Activated CD4-positive, alpha-beta T cell treated with anti-CD3 and anti-CD28 coated beads, Interleukin-2, amount 50 U/mL, for 16 hours (primary cell): ENCODE results near the gene KIF16B.

Source experiments
- DNase-seq: peaks from one replicate; pipeline ENCODE4 v3.0.0-alpha.2; 2020

The KIF16B gene

DNA sequence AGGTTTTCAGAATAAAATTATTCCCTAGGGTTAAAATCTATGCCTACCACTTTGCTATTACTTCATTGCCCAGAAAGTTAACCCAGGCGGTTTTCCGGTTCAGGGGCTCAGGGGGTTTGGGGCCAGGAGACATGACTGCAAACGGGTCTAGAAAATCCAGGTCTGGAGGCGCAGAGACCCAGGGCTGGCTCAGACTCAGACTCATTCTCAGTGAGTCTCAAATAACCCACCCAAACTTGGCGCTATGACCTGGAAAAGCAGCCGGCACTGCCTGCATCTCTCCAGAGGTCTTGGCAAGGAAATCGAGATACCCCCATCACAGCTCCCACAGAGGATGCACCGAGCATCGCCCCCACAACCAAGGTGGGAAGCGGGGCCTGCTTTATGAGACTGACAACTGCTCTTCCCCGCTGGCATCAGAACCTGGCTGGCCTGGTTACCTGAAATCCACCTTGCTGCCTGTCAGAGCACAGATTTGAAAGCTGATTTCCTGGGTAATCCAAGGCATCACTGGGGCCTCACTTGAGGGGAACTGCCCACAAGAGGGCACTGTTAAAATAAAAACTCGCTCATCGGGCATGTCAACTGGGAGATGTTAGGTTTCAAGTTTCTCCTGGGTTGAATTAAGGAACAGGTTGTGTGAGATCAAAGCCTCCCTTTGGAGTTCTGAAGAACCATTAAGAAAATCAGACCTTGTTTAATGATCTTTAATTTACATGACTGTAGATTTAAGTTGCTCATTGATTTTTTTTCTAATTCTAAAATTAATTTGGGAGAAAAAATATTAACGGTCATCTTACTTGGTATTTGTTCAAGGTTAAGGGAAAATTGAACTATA lies 55.1 kb downstream of the KIF16B start:
- peak; percentile 31 for DNase-seq

DNA sequence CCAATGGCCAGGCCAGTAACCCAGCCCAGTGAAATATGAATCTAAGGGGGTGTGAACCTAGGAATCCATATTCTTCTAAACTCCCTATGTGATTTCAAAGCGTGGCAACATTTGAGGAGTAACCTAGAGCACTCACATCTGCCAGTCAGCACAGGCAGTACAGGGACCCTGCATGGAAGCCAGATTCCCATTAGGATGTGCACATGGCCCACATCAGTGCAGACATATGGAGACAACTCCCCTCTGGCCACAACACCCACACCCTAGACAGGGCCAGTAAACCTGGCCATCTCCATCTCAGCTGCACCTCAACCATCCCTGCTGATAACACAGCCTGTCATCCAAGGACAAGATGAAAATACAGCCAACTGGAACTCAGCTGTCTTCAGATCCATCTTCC lies 56.5 kb downstream of the KIF16B start:
- DNase-seq, result no peak

DNA sequence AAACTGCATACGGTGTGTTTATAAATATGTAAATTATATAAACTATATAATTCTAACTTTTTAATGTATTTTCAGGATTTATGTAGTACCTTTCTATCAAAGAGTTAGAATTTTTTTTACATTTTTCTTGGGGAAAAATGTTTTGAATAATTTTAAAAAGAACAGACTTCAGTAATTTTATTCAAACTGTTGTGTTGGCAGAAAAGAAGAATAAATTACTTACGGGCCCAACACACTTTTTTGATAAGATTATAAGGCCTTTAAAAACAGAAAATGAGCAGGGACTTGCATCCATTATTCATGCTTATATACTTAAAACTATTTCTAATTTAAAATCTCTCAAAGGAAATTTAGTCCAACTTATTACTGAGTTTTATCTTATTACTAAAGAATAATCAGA lies 58.2 kb downstream of the KIF16B start:
- DNase-seq, result no peak

DNA sequence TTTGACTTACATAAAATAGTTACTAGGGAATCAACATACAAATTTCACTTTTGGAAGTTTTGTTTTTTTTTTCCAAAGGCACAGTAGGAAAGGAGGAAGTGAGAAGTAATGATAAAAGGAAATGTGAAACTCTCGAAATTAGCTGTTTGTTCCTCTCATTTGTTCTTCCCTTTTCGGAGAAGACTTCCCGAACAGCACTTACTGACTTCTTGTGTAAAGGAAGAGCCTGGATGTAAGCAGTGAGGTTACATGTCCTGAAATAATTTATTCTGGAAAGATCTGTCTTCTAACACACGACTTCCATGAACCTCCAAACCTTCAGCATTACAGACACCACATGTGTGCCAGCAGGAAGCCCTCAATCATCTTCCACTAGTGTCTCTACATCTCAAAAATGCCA lies 59.1 kb downstream of the KIF16B start:
- DNase-seq, result no peak

DNA sequence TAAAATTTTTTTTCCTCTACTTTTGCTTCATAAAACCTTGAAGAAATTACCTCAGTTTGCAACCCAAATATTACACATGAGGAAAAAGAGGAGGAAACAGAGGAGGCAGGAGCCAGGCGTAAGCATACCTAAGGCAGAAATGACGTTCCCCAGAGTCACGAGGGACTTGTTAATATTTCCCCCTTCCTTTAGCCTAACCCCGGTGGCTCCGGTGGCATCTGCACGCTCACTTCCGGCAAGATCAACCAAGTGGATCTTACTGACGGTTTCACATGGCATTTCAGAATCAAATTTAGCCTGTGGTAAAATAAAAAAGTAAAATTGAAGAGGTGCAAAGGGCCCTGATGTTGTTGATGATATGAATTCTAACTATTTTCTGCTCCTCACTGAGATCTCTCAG lies 67.4 kb downstream of the KIF16B start:
- DNase-seq, result no peak

DNA sequence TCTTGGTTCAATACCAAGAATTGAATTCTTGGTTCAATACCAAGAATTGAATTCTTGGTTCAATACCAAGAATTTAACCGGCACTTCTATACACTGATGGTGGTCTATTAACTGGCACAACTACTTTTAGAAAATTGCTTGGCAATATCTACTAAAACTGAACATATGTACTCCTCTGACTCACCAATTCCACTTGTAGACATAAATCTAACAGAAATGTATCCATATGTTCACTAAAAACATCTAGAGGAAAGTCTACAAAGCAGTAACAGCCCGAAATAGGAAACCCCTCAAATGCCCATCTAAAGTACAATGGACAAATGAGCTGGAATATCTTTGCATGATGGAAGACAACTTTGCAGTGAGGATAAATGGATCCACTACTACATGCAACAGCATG lies 71.9 kb downstream of the KIF16B start:
- no peak for DNase-seq

DNA sequence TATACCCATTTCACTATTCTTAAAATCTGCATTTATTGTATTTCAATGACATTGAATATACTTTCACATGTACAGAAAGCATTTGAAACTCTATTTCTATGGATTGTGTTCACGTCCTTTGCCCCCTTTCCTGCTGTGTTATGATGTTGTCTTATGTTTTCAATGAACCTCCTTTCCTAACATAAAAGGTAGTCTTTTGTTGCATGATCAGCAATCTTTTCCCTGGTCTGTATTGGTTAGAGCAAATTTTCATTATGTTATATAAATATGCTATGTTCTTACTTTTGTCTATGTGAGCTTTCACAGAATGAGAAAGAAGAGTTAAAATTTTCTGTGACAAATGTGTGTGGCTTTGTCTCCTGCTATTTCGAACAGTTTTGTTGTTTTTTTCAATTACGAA lies 73.1 kb downstream of the KIF16B start:
- DNase-seq, result no peak

DNA sequence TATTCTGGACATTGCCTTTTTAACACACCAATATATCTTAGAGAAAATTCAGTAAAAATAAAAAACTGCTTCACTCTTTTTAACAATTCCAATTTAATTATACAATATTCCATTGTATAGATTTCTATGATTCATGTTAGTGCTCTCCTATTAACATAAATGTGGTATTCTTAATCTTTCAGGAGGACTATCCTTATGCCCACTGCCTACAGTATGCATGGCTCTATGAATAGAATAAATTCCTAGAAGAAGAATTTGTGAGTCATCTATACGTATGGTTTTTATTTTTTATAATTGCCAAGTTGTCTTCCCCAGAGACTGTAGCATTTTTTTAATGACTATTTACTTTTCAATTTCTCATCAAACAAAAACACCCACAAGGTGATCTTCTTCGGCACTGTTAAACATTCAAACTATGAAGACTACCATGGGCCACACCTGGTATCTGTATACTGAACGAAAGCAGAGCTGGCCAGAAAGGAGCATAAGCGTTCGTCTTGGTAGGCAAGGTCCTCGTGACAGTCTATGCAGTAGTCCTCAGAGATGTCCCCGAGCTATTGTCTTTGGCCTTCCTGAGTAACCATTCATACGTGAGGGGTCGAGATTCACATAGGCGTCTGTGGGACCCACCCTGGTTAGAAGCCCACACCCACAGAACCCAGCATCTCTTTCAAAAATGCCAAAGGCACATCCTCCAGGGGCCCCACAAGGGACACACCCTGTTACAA lies 74.6 kb downstream of the KIF16B start:
- no peak for DNase-seq

DNA sequence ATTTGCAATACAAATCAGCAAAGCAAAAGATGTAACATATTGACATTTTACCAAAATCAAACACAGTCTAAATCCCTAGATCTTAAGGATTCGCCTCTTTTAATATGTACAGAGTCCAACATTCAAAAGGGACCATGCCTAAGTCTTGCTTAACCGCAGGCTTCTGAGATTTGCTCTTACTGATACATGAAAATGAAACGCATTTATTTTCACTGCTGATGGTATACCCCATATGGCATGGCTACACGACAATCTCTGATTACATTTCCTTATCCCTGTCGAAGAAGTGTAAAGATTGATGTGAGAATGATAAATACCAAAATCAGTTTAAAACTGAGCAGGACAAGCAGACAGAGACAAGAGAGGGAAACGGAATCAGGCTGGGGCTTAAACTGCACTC lies 75.4 kb downstream of the KIF16B start:
- no peak for DNase-seq

DNA sequence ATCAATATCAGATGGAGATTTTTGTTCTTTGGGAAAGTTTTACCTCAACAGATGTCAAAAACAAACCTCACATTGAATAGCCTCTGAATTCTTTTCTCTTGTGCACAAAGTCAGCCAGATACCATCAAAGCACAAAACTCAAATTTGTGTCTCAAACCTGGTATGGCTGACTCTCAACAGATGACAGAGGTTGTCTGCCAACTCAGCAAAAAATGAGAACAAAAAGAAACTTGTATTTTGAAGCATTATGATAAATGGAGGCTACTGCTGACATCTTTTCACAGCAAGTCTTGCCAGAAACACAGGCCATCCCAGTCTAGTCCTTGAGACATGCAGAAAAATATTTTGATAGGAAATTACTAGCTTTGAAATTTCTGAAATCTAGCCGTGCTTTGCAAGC lies 79.8 kb downstream of the KIF16B start:
- DNase-seq, result no peak

DNA sequence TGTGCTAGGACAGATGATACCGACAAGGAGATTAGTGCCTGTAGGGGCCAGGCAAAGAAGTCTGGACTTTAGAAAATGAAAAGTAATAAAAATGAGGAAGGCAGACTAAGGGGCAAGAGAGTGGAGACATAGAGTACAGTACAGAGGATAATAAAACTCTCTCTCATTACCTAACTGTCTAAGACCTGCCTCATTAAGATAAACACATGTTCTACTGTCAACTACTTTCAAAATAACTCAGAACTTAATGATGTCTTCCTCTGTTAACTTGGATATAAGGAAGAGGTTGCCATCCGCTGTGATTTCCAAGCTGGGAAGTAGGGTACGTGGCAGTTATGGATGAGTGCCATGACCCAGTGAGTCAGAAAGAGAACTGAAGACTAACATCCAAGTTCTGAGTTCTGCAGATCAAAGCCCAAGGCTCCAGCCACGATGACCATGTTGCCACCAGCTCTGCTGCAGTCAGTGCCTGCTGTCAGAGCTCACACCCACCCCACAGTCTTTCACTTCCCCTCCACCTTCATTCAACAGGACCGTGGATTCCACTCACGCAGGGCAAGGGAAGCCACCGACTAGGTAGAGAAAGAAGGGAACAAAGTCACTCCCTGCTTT lies 81.8 kb downstream of the KIF16B start:
- no peak for DNase-seq

DNA sequence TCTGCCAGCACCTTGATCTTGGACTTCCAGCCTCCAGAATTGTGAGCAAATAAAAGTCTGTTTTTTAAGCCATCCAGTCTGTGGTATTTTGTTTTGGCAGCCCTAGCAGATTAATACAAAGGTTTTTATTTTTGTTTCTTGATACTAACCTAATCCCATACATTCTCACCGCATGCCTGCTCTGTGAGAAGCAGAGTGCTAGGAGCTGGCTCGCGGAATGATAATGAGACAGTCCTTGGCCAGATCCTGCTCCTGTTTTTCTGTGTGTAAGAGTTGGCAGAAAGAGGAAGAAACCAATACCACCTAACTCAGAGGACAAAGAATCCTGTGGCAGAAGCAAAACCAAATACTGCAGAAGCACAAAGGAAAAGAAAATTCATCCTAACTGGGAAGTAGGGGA lies 82.6 kb downstream of the KIF16B start:
- no peak for DNase-seq

DNA sequence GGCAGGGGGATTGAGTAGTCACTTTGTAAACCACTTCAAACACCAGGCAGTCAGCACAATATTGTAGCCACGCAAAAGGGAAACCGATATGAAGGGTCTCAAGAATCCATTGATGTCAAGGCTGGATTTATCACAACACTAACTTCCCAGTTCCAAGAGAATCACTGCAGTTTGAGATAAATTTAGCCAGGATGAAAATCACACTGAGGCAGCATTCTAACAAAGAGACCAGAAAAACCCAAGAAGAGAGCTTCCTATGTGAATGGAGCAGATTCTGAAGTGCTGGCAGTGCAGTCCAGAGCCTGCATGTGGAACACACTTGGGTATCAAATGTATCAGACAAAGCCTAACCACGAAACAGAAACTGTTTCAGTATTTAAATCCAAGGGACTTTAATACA lies 84.6 kb downstream of the KIF16B start:
- no peak for DNase-seq

DNA sequence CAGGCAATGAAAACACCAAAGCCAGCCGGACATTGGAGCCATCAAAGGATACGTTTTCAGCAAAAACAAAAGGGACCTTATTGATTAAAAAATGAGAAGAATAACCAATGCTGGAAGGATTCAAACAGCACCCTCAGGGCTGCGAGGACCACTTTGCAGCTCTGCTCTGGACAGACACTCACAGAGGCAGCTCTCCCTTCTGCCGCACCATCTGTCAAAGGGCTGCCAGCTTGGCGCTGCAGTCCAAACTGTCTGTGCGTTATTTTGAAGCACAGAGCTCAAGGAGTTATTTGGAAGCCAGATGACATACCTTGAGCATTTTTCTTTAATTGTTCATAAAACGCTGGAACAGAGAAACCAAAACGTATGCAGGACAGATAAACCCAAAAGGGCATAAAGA lies 85.2 kb downstream of the KIF16B start:
- no peak for DNase-seq

DNA sequence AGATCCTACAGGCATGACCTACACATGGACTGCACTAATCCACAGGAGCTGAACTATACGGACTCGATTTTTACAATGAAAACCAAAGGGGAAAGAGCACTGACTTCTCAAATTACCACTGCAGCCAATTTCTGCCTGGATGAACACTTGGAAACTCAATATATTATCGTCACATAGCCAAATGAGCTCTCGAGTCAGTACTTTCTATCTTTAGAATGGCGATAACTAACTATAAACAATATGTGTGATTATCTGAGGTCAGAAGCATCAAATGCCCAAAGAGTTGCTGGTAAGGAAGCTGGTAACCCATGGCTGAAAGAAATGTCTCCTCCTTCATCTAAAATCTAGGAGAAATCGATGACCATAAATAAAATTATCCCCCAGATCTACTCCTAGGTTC lies 86.7 kb downstream of the KIF16B start:
- no peak for DNase-seq

DNA sequence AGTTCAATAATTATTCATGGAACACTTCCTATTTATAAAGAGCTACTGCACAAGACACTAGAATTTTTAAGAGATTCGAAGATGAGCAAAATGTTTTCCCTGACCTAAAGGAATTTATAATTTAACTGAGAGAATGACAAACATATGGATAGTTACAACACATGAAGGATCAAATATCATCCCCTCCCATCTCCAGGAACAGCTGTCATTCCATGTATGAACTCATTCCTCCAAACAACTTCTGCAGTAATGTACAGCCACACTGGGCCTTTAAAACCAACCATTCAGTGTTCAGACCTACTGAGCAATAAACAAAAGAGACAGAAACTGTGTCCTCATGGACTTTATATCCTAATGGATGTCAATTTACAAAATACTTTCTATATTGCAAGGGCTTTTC lies 87.8 kb downstream of the KIF16B start:
- DNase-seq, result no peak

DNA sequence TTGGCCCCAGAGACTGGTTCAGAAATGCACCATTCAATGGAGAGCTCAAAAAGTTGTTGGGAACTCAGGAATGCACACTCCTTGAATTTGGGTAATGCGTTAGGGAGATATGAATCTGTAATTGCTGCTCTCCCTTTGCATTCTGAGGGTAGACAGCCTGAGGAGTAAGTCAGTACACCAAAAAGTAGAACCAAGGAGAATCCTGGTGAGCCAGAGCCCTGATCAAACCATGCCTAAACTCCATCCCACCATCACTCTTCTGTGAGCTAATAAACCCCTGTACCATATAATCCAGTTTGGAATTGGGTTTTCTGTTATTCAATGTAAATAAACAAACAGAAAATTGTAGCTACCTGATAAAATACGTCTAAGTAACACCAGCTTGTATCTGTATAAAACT lies 90.2 kb downstream of the KIF16B start:
- DNase-seq, result no peak

DNA sequence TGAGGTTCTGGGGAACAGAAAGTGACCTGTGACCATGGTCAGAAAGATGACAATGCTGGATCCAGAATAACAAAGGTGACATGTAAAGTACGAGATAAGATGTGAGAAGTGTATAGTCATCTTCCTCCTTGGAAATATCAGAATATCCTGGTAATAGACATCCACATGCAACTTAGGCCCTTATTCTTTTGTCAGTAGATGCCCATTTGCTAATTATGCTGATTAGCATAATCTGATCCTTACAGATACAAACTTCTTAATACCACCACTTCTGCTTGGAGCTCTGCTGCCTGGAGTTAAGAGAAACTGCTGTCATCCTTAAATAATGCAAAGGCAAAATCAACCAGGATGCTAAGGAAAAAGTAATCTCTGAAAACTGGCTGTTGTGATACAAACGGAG lies 91.3 kb downstream of the KIF16B start:
- DNase-seq, result no peak

DNA sequence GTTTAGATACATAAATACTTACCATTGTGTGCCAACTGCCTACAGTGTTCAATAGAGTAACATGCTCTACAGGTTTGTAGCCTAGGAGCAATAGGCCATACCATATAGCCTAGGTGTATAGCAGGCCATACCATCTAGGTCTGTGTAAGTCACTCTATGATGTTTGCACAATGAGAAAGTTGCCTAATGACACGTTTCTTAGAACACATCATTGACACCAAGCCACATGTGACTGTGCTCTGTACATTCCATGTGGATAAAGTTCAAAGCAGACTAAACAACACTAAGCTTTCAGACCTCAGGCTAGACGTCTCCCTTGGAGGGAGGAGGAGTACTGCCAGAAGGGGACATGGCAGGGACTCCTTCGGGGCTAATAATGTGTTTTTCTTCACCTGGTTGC lies 93.6 kb downstream of the KIF16B start:
- no peak for DNase-seq

DNA sequence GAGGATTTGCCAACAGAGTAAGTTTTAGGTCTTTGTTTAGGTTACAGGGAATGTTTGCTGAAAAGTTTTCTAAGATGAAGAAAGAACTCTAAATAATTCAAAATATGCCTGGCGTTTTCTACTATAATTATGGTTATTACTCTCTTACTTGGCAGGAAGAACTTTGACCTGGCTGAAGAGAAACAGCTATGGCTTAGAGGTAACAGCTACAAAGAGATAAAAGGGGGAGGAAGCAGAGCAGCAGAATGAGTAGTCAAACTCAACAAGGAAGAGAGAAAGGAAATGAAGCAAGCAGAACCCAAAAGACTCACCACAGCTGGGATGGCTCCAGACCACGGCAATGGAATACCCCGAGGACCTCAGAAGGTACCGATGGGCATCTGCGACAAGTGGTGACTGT lies 95.6 kb downstream of the KIF16B start:
- DNase-seq, result no peak

DNA sequence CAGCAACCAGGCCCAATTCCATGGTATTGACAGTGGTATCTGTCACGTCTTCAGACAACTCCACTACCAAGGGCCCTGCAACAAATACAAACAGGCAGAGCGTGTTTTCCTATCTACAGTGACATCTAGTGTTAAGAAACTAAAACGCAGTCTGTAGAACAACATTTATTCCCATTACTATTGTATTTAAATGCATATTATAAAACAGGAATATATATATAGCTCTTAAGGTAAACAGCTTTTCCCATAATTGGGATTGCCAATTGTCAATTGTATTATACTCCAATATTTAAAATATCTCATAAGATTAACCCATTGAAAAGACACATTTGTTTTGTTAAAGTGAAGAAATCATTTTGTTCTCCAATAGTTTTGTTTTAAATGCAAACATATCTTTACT lies 97.2 kb downstream of the KIF16B start:
- DNase-seq, result peak; percentile 31

DNA sequence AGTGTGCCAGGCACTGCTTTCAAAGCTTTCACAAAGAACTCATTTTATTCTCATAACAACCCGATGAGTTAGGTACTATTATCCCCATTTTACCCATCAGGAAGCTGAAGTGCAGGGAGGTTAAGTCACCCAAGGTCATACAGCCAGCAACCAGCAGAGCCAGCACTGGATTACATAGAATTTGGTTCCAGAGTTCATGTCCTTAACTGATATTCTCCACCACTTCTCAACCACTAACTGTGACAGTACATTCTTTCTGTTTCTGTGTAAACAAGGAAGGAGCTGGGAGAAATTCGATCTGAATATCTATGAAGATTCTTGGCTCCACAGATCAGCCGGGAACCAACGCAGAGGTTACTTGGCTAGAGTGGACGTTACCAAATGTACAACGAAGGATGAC lies 98.0 kb downstream of the KIF16B start:
- no peak for DNase-seq

DNA sequence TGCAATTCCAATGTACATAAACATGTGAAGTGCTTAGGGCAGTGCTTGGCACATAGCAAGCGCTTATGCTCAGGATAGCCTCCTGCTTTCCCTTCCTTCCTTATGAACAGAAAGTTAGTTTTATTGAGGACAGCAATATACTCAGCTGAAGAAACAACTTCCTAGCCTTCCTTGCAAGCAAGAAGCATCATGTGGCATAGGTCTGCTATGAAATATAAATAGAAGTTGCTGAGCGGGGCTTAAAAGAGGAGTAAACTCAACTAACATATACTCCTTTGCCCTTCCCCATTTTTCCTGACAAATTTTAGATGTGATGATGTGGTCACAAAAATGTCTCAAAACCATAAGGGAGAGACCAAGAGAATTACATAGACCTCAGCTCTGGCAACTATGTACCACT lies 98.9 kb downstream of the KIF16B start:
- DNase-seq, result no peak
